A204.1 (cell line): Measurements from ENCODE around the gene C11orf42.

Experiments
- FAIRE-seq: peaks from 2 replicates; lab custom pipeline; 2012; peaks lifted over from hg19 to GRCh38; lab: Jason Lieb, UNC

Gene C11orf42

GRCh38 chr11:6205366-6205765, at the start of gene C11orf42:
Gene C11orf42, plus strand, starts transcription at chr11:6205557. Its CDS starts 59 bp downstream, at chr11:6205616.
- FAIRE-seq, result no peak

DNA sequence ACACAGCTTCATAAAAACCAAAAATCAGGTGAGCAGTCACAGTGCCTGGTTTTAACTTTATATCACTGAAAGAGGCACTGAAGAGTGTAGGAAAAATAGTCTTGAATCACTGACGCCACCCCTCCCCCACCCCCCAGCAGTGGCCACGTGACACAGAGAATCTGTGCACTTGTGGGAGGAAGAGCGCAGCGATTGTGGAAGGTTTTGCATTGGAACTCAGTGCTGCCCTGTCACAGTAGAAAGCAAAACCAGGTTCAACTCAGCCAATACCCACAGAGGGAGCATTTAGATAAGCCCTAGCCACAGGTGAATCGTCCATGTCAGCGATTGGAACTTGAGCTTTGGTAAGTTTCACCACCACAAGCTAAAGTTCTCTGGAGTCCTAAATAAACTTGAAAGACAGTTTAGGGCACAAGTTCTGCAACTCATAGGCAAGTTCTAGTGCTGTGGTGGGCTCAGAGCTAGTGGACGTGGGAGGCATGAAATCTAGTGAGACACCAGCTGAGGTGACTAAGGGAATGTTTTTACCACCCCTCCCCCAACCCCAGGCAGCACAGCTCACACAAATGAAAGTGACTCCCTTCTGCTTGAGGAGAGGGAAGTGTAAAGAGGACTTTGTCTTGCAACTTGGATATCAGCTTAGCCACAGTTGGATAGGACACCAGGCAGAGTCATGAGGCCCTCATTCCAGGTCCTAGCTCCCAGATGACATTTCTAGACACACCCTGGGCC, 48.6 kb upstream of the C11orf42 start:
- no peak for FAIRE-seq

- no peak for FAIRE-seq
Measured at GRCh38 chr11:6170226-6170625, 35.1 kb upstream of the C11orf42 start, which contains the start of gene OR52B2. Gene OR52B2, minus strand, starts transcription at chr11:6170326. Its CDS starts 0 bp downstream, at chr11:6170326.

- no peak for FAIRE-seq
Measured at GRCh38 chr11:6175440-6175839, 29.9 kb upstream of the C11orf42 start.

DNA sequence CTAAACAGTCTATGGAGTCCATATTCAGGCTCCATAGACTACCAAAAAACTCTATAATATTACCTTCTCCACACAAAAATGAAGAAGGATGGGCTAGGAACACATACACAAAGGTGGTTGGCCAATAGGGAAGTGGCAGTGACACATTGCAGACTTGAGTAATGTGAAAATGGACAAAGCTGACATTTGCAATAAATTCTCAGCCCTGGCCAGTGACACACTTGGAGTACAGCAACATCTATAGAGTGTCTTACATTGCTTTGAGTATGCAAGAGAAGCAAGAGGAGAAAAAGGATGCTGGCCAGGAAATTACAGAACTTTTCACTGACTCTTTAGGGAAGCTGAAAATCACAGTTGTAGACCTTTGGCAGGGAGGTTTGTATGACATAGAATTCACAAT, 13.6 kb upstream of the C11orf42 start:
- no peak for FAIRE-seq

GRCh38 chr11:6194065-6194581, 11.2 kb upstream of the C11orf42 start:
- no peak for FAIRE-seq

DNA sequence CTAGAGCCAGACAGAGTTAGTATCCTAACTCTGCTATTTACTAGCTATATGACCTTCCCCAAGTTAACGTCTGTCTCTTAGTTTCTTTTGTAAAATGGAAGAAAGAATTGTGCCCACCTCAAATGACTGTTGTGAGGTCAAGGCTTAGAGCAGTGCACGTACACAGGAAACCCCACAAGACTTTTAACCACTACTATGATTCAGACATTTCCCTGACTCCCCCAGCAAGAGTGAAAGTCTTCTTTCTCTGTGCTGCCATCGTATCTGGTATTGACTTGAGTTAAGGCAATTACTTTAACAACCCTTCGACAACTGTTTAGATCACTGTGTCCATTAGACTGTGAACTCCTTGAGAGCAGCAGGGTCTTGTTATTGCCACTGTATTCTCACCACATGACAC, 9.0 kb upstream of the C11orf42 start:
- no peak for FAIRE-seq

DNA sequence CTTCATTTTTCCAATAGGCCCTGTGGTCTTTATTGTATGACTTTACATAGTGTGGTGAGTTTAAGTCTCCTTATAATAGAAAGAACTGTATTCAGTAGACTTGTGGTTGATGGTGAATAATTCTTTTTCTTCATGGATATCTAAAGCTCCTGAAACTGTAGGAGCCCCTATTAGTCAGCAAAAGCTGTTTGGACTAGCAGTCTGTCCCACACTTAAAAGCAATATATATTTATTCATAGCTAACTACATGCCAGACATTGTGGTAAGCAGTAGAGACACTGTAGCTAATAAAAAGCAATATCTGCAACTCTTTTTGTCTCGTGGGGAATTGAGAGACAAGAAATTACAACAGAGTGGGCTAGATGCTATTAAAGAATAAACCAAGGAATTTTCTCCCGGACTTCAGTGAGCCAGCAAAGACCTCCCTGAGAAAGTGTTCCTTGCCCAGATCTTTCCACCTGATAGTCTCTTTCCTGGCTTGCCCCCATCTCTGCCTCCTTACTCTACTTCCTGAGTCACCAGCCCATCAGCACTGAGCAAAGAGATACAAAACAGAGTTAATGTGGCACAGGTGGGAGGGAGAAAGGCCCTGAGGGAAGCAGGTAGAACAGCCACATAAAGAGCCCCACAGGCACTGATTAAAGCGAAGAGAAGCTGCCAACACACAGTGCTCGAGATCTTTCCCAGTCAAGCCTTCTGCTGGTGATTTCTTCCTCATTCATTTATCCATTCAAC, 7.7 kb upstream of the C11orf42 start:
- FAIRE-seq, result no peak

- FAIRE-seq, result no peak
Measured at GRCh38 chr11:6199174-6199810, 6.1 kb upstream of the C11orf42 start, which contains the start of gene OR52W1. Gene OR52W1, plus strand, starts transcription at chr11:6199224. Its CDS starts 0 bp downstream, at chr11:6199224.

GRCh38 chr11:6200975-6201374, 4.4 kb upstream of the C11orf42 start:
- FAIRE-seq, result no peak

- no peak for FAIRE-seq
Measured at GRCh38 chr11:6201481-6201880, 3.9 kb upstream of the C11orf42 start.

GRCh38 chr11:6202041-6202440, 3.3 kb upstream of the C11orf42 start:
- no peak for FAIRE-seq

- FAIRE-seq, result no peak
Measured at GRCh38 chr11:6203327-6203726, 2.0 kb upstream of the C11orf42 start.

DNA sequence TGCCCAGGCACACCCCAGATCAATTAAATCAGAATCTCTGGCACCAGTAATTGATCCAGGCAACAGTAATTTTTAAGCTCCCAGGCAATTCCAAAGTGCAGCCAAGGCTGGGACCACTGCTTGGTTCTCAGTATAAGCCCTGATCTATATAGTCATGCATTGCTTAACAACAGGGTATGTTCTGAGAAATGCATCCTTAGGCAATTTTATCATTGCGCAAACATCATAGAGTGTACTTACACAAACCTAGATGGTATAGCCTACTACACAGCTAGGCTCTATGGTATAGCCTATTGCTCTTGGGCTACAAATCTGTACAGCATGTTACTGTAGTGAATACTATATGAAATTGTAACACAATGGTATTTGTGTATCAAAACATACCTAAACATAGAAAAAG, 651 bp upstream of the C11orf42 start:
- FAIRE-seq, result no peak

DNA sequence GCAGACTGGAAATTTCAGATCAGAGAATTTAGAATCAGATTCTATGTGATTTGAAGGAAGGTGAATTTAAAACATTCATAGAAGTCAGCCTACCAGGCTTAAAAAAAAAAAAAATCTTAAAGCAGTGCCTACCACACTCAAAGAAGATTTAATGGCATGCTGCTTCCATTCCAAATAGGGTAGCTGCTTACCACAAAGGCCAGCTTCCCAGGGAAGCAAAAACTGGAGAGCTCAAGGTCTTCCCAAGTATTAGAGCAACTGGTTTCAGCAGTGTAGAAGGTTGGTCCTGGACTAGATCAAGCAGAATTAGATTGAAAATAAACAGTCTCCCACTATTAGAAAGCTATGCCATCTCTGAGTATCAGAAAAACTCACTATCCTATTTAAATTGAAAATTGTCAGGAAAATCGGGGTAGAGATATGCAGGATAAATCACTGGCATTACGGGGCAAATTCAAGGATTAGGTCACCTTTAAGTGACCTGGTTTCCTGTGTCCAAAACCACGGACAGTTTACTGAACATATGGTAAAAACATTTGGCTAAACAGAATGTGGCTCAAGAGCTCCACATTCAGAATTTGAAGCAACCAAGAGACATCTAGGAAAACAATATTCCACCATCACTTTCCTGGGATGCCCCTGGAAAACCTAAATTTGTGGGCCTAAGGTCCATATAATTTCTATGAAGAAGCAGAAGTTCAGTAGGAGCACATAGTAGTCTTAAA, 1.3 kb downstream of the C11orf42 start:
- FAIRE-seq, result no peak

DNA sequence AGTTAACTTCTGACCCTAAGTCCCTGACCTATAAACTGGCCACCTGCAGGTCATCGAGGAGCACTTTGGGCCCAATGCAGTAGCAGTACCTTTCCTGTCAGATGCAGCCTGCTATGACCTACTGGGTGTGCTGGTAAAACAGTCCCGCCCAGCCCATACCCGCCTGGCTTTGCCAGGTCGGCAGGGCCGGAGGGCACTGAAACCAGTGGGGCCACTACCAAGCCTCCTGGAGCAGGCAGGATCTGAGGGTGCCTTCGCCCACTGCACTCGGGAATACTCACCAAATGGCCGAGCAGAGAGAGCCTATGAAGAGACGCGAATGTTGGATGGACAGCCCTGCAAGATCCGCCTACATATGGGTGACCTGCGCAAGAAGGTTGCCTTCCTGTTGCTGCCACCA, 4.4 kb downstream of the C11orf42 start:
- FAIRE-seq, result no peak

GRCh38 chr11:6210274-6210955, 5.1 kb downstream of the C11orf42 start:
- FAIRE-seq, result no peak

DNA sequence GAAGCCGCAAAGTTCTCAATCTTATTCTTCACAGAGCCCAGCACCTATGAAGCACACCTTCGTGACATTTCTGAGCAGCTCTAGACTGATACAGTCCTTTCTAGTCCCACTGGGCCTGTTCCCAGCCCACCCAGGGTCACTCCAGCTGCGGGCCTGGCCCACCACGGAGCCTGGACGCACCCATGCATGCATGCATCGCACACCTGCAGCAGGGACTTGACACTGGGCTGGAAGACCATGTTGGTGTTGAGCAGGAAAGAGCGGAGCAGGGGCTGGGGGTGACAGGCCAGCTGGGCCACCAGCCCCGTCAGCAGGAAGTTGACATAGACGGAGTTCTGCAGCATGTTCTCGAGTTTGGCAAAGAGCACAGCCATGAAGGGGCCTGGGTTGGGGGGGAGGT, 9.2 kb downstream of the C11orf42 start:
- no peak for FAIRE-seq

DNA sequence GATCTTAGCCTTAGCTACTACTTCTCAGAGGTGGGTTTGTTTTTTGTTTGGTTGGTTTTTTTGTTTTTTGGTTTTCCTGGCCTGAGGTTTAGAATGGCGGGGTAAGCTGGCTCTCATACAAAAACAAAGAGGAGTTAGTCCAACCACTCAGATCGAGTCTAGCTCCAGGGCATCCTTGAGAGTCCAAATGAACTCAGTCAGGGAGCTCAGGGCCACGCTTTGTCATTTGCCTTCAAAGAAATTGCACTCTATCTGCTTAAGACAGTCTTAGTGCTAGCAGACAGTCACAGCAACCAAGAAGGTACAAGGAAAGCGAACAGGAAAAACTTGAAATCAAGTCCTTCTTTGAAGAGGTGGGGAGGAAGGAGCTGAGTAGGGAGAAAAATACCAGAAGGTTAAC, 11.1 kb downstream of the C11orf42 start:
- no peak for FAIRE-seq

GRCh38 chr11:6217722-6218121, 12.4 kb downstream of the C11orf42 start:
- no peak for FAIRE-seq

- FAIRE-seq, result no peak
Measured at GRCh38 chr11:6219359-6219758, 14.0 kb downstream of the C11orf42 start.

DNA sequence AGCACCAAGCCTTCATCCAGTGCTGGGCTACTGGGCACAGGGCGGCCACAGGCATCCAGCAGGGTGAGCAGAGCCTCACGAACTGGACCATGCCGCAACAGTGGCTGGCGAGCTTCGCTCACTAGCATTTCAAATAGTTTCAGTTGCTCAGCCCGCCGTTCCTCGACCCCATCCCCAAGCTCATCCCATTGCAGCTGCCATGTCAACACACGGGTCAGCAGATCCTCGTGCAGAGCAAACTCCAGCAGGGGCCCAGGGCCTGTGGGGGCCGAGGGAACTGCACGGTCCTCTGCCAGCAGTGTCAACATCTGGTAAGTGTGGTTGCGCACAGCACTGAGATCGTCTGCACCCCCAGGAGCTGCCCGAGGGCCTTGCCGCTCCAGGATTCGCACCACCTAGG, 18.5 kb downstream of the C11orf42 start:
- FAIRE-seq, result no peak
